Measurements from ENCODE around the gene DPEP2.

- TF ChIP-seq RAD21 (IDR thresholded peaks at IDR 0.05; ENCODE audit: low read depth): no peak
- no peak for TF ChIP-seq EGR1 (IDR thresholded peaks at IDR 0.05; ENCODE audit: low read depth)
- TF ChIP-seq, protein P1, sequence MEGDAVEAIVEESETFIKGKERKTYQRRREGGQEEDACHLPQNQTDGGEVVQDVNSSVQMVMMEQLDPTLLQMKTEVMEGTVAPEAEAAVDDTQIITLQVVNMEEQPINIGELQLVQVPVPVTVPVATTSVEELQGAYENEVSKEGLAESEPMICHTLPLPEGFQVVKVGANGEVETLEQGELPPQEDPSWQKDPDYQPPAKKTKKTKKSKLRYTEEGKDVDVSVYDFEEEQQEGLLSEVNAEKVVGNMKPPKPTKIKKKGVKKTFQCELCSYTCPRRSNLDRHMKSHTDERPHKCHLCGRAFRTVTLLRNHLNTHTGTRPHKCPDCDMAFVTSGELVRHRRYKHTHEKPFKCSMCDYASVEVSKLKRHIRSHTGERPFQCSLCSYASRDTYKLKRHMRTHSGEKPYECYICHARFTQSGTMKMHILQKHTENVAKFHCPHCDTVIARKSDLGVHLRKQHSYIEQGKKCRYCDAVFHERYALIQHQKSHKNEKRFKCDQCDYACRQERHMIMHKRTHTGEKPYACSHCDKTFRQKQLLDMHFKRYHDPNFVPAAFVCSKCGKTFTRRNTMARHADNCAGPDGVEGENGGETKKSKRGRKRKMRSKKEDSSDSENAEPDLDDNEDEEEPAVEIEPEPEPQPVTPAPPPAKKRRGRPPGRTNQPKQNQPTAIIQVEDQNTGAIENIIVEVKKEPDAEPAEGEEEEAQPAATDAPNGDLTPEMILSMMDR (IDR thresholded peaks at IDR 0.05 in 2 of 3, conservative IDR thresholded peaks at IDR 0.05 in 1 of 3; ENCODE audit: borderline replicate concordance in 1 of 3, insufficient read depth in 1 of 3, low read depth in 2 of 3, low read length in 2 of 3): no peak
- no peak for TF ChIP-seq TCF7L2 (IDR thresholded peaks at IDR 0.05; ENCODE audit: borderline replicate concordance, extremely low read depth, insufficient read depth, insufficient read length)
- TF ChIP-seq POLR2A (IDR thresholded peaks at IDR 0.05; ENCODE audit: borderline replicate concordance, extremely low read depth, insufficient read depth, insufficient read length): no peak
- TF ChIP-seq EZH2phosphoT487 (IDR thresholded peaks at IDR 0.05; ENCODE audit: borderline replicate concordance): no peak
- TF ChIP-seq EZH2 (IDR thresholded peaks at IDR 0.05): no peak
- TF ChIP-seq, protein P2, sequence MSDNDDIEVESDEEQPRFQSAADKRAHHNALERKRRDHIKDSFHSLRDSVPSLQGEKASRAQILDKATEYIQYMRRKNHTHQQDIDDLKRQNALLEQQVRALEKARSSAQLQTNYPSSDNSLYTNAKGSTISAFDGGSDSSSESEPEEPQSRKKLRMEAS (IDR thresholded peaks at IDR 0.05): no peak
- TF ChIP-seq, protein P3, sequence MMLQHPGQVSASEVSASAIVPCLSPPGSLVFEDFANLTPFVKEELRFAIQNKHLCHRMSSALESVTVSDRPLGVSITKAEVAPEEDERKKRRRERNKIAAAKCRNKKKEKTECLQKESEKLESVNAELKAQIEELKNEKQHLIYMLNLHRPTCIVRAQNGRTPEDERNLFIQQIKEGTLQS (IDR thresholded peaks at IDR 0.05): no peak
- no peak for TF ChIP-seq ELF1 (IDR thresholded peaks at IDR 0.05; ENCODE audit: borderline replicate concordance, low read depth)
Observed at GRCh38 chr16:68021490-68021889, 22.2 kb upstream of the DPEP2 start.
